Activated CD4-positive, CD25-positive, alpha-beta regulatory T cell treated with anti-CD3 and anti-CD28 coated beads, Interleukin-2, amount 50 U/mL, for 16 hours (primary cell): ENCODE results near the gene RFT1.
"Not testable (repeated sequence)": the region's sequence is repeated elsewhere in the genome, so short reads cannot be mapped to it uniquely, and the experiment has no call there.

Source experiments
- DNase-seq: peaks from one replicate; pipeline ENCODE4 v3.0.0-alpha.2; 2020; ENCODE audit warnings: low read depth, low spot score

Gene RFT1

GRCh38 chr3:53163444-53164387, 33.5 kb upstream of the RFT1 start:
- no peak for DNase-seq

- peak; percentile 10 for DNase-seq
These were observed 32.6 kb upstream of the RFT1 start for GRCh38 chr3:53162672-53163443.

- DNase-seq, result peak; percentile 8
These were observed 31.8 kb upstream of the RFT1 start for GRCh38 chr3:53161820-53162671.

GRCh38 chr3:53161450-53161819, 31.2 kb upstream of the RFT1 start:
- no peak for DNase-seq

- peak; percentile 38 for DNase-seq
These were observed 30.6 kb upstream of the RFT1 start, which contains the start of gene PRKCD for GRCh38 chr3:53160660-53161449. TSS of gene PRKCD (plus strand) at chr3:53161209. CDS start at chr3:53178423, 17,214 bp downstream.

- no peak for DNase-seq
These were observed 29.9 kb upstream of the RFT1 start for GRCh38 chr3:53160061-53160659.

- DNase-seq, result no peak
These were observed 29.2 kb upstream of the RFT1 start for GRCh38 chr3:53159156-53160060.

- no peak for DNase-seq
These were observed 28.5 kb upstream of the RFT1 start for GRCh38 chr3:53158765-53159155.

GRCh38 chr3:53157974-53158580, 27.8 kb upstream of the RFT1 start:
- DNase-seq, result no peak

GRCh38 chr3:53156368-53156834, 26.2 kb upstream of the RFT1 start:
- DNase-seq, result no peak

- no peak for DNase-seq
These were observed 25.5 kb upstream of the RFT1 start for GRCh38 chr3:53155760-53156159.

GRCh38 chr3:53154881-53155285, 24.6 kb upstream of the RFT1 start:
- no peak for DNase-seq

- no peak for DNase-seq
These were observed 23.7 kb upstream of the RFT1 start for GRCh38 chr3:53153980-53154379.

GRCh38 chr3:53153264-53153823, 23.1 kb upstream of the RFT1 start:
- no peak for DNase-seq

GRCh38 chr3:53151870-53152660, 21.8 kb upstream of the RFT1 start:
- no peak for DNase-seq

- DNase-seq, result no peak
These were observed 21.2 kb upstream of the RFT1 start for GRCh38 chr3:53151465-53151864.

GRCh38 chr3:53151086-53151438, 20.8 kb upstream of the RFT1 start:
- DNase-seq, result not testable (repeated sequence)
